KMS-11 (cell line): Measurements from ENCODE around the gene NOL4L.

Source experiments
- H2AFZ ChIP-seq: fragments of 200-600 bp; sonication (generic); 2 replicates; pipeline ENCODE4 v1.6.1; 2016; ENCODE audit warnings: antibody characterized with exemption, mixed run types, low read depth
- H3K27ac ChIP-seq: fragments of 200-600 bp; sonication (generic); 2 replicates; pipeline ENCODE4 v1.6.1; 2016; ENCODE audit warnings: mild to moderate bottlenecking, mixed run types
- H3K27me3 ChIP-seq: fragments of 200-600 bp; sonication (generic); 2 replicates; pipeline ENCODE4 v1.6.1; 2017; ENCODE audit warnings: mild to moderate bottlenecking, low read depth, mixed run types, moderate library complexity; ENCODE audit not compliant: insufficient read depth
- H3K36me3 ChIP-seq: fragments of 200-600 bp; sonication (generic); 2 replicates; pipeline ENCODE4 v1.6.1; 2017; ENCODE audit warnings: mild to moderate bottlenecking, mixed run types; ENCODE audit not compliant: insufficient read depth
- H3K4me1 ChIP-seq: fragments of 200-600 bp; sonication (generic); 2 replicates; pipeline ENCODE4 v1.6.1; 2016; ENCODE audit warnings: mild to moderate bottlenecking, low read depth, mixed run types; ENCODE audit not compliant: poor library complexity, severe bottlenecking
- H3K4me2 ChIP-seq: fragments of 200-600 bp; sonication (generic); 2 replicates; pipeline ENCODE4 v1.7.0; 2016; ENCODE audit warnings: mild to moderate bottlenecking, mixed run types
- H3K4me3 ChIP-seq: fragments of 200-600 bp; sonication (generic); IDR thresholded peaks from 2 replicates; pipeline ENCODE4 v1.6.1; 2017; ENCODE audit warnings: low read depth, low read length, mixed read lengths; ENCODE audit not compliant: insufficient read depth
- H3K79me2 ChIP-seq: fragments of 200-600 bp; sonication (generic); 2 replicates; pipeline ENCODE4 v1.6.1; 2016; ENCODE audit warnings: low read depth, mixed run types; ENCODE audit not compliant: insufficient read depth
- H3K9ac ChIP-seq: fragments of 200-600 bp; sonication (generic); 2 replicates; pipeline ENCODE4 v1.6.1; 2016; ENCODE audit warnings: mild to moderate bottlenecking, mixed run types
- H4K20me1 ChIP-seq: fragments of 200-600 bp; sonication (generic); 2 replicates; pipeline ENCODE4 v1.6.1; 2016; ENCODE audit warnings: mild to moderate bottlenecking, mixed run types; ENCODE audit not compliant: insufficient read depth
- CTCF ChIP-seq: fragments of 200-600 bp; sonication (generic); conservative IDR thresholded peaks from 2 replicates; pipeline ENCODE4 v1.6.1; 2017; ENCODE audit warnings: low read depth, mild to moderate bottlenecking, antibody characterized with exemption, low read length, moderate library complexity, mixed read lengths

NOL4L gene

GRCh38 chr20:32537657-32538525, 47.2 kb downstream of the NOL4L start:
- peaks cover 55% of the 10 kb centered on the region for H3K4me1 ChIP-seq
- no peaks in the 10 kb centered on the region; the same call in 1 of the 2 replicates for H3K79me2 ChIP-seq
- no peaks in the 10 kb centered on the region for H3K27me3 ChIP-seq
- no peaks in the 10 kb centered on the region for H4K20me1 ChIP-seq
- H3K4me3 ChIP-seq, result no peak overlapping the region
- peak overlapping the region; percentile 46 for H3K4me2 ChIP-seq
- H2AFZ ChIP-seq, result peak overlapping the region; percentile 84; the same call in 1 of the 2 replicates
- H3K36me3 ChIP-seq, result no peaks in the 10 kb centered on the region
- peak overlapping the region; percentile 67; the same call in 1 of the 2 replicates for H3K9ac ChIP-seq
- TF ChIP-seq CTCF, result no peak
- H3K27ac ChIP-seq, result peak overlapping the region; percentile 77

DNA sequence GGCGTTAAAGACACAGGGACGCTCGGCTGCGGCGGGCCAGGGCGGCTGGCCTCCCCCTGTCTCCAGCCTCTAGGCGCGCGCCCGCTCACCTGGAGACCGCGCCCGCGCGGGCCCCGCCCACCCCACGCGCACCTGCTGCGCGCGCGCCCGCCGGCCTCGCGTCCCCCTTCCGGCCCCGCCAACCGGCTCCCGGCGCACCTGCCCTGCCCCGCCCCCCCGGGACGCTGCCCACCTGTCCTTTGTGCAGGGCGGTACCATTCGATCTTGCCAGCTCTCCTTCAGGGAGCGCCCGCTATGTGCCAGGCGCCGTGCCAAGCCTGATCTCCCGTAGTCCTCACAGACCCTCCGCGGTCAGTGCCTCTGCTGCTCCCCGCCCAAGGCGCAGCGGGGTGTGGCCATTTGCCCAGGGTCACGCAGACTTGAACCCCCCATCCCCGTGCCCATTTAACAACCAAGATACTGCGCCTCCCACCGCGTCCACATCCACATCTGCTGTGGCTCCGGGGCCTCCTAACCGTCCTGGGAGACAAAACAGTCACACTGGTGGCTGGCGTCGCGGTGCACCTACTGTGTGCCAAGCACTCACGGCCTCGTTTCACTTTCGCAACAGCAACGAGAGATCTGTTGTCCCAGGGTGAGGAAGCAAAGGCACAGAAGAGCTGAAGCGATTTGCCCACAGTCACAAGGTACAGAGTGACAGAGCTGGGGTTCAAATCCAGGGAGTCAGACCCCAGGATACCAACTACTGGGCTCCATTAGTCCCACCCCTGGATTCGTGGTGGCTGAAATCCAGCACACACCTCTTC, 48.1 kb downstream of the NOL4L start:
- no peak for TF ChIP-seq CTCF
- Histone ChIP-seq H3K36me3 (no peaks in the 10 kb centered on the region), H3K4me2 (peak overlapping the region; percentile 46), H4K20me1 (no peaks in the 10 kb centered on the region), H3K9ac (peak overlapping the region; percentile 67), H3K79me2 (no peaks in the 10 kb centered on the region; the same call in 1 of the 2 replicates), H3K27me3 (no peaks in the 10 kb centered on the region), H2AFZ (peak overlapping the region; percentile 84), H3K27ac (peak overlapping the region; percentile 77), H3K4me1 (peaks cover 55% of the 10 kb centered on the region), H3K4me3 (no peak overlapping the region)

DNA sequence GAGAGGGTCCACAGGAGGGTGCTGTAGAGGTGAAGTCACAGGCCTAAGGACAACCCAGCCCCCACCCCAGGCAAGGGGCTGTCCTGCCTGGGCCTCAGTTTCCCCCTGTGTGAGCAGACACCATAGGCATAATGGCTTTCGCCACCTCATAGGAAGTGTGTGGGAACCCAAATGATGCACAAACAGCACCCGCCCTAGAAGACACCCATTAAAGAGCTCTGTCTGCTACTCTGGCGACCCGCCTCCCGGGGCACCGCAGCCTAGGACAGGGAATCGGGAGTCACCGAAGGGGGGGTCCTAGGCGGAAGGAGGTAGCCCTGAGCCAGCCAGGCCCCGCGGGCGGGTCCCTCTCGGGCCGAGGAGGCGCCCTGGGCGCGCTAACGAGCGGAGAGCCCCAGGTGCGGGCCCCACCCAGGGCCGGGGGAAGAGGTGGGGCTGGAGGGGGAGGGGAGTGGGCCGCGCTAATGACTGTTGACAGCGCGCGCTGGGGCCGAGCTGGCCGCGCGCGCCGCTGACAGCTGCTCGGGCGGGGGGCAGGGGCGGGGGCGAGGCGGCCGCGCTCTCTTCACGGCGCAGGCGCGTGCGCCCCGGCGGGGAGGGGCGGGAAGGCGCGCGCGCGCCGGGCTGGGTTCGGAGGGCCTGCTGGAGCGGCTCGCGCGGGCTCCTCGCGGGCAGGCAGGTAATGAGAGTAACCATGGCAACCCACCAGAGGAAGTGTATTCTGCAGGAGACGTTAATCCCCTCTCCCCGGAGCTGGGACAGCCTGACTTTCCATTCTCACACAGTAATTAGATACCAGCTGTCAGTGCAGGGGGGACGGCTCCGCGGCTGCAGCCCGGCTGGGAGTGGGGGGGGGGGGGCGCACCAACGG, 48.9 kb downstream of the NOL4L start:
- peaks cover 62% of the 10 kb centered on the region for H3K4me1 ChIP-seq
- no peak for TF ChIP-seq CTCF
- H3K79me2 ChIP-seq, result no peaks in the 10 kb centered on the region; the same call in 1 of the 2 replicates
- H2AFZ ChIP-seq, result peak overlapping the region; percentile 59; the same call in 1 of the 2 replicates
- no peaks in the 10 kb centered on the region for H3K36me3 ChIP-seq
- peak overlapping the region; percentile 56 for H3K27ac ChIP-seq
- H3K27me3 ChIP-seq, result no peaks in the 10 kb centered on the region
- H3K4me3 ChIP-seq, result no peak overlapping the region
- H3K9ac ChIP-seq, result peak overlapping the region; percentile 49
- no peaks in the 10 kb centered on the region for H4K20me1 ChIP-seq
- H3K4me2 ChIP-seq, result peak overlapping the region; percentile 98

GRCh38 chr20:32535316-32535952, 49.7 kb downstream of the NOL4L start:
- Histone ChIP-seq H4K20me1 (no peaks in the 10 kb centered on the region), H3K9ac (peak overlapping the region; percentile 49), H3K36me3 (no peaks in the 10 kb centered on the region), H3K4me1 (peaks cover 63% of the 10 kb centered on the region), H3K27me3 (no peaks in the 10 kb centered on the region), H3K79me2 (no peaks in the 10 kb centered on the region), H3K4me3 (no peak overlapping the region), H2AFZ (peak overlapping the region; percentile 59; the same call in 1 of the 2 replicates), H3K27ac (peak overlapping the region; percentile 56), H3K4me2 (peak overlapping the region; percentile 98)
- TF ChIP-seq CTCF, result no peak
